MM.1S (cell line): ENCODE results near the gene ULK1.

Experiments used
- DNase-seq: peaks from one replicate; pipeline ENCODE4 v3.0.0-alpha.2; 2015
- H2AFZ ChIP-seq: fragments of 300-600 bp; sonication (generic); 2 replicates; pipeline ENCODE4 v1.6.0; 2016; ENCODE audit warnings: antibody characterized with exemption, low read length
- H3F3A ChIP-seq: fragments of 300-600 bp; sonication (generic); 2 replicates; pipeline ENCODE4 v1.6.1; 2016; ENCODE audit warnings: mild to moderate bottlenecking, antibody characterized with exemption, low read length, moderate library complexity, mixed read lengths; ENCODE audit not compliant: insufficient read depth
- H3K27ac ChIP-seq: fragments of 300-600 bp; sonication (generic); 2 replicates; pipeline ENCODE4 v1.5.1; 2016; ENCODE audit warnings: mild to moderate bottlenecking, low read length
- H3K27me3 ChIP-seq: fragments of 300-600 bp; sonication (generic); replicated peaks from 2 replicates; pipeline ENCODE4 v1.6.0; 2016; ENCODE audit warnings: low read length; ENCODE audit not compliant: insufficient read depth
- H3K36me3 ChIP-seq: fragments of 300-600 bp; sonication (generic); replicated peaks from 2 replicates; pipeline ENCODE4 v1.6.1; 2016; ENCODE audit warnings: mild to moderate bottlenecking, low read length, mixed read lengths; ENCODE audit not compliant: insufficient read depth
- H3K4me1 ChIP-seq: fragments of 300-600 bp; sonication (generic); 2 replicates; pipeline ENCODE4 v1.6.1; 2016; ENCODE audit warnings: low read length, mixed read lengths
- H3K4me2 ChIP-seq: fragments of 300-600 bp; sonication (generic); 2 replicates; pipeline ENCODE4 v1.6.0; 2016; ENCODE audit warnings: low read depth, low read length
- H3K4me3 ChIP-seq: fragments of 300-600 bp; sonication (generic); 2 replicates; pipeline ENCODE4 v1.5.1; 2016; ENCODE audit warnings: low read length, mixed read lengths
- H3K79me2 ChIP-seq: fragments of 300-600 bp; sonication (generic); 2 replicates; pipeline ENCODE4 v1.6.1; 2016; ENCODE audit warnings: mixed run types, low read length, mixed read lengths
- H3K9ac ChIP-seq: fragments of 300-600 bp; sonication (generic); 2 replicates; pipeline ENCODE4 v1.6.1; 2016; ENCODE audit warnings: low read length, mixed read lengths
- H3K9me2 ChIP-seq: fragments of 300-600 bp; sonication (generic); replicated peaks from 2 replicates; pipeline ENCODE4 v1.6.1; 2016; ENCODE audit warnings: mild to moderate bottlenecking, low read length, mixed read lengths; ENCODE audit not compliant: insufficient read depth
- H3K9me3 ChIP-seq: fragments of 300-600 bp; sonication (generic); replicated peaks from 2 replicates; pipeline ENCODE4 v1.6.1; 2016; ENCODE audit warnings: mild to moderate bottlenecking, low read length, mixed read lengths; ENCODE audit not compliant: insufficient read depth
- H4K20me1 ChIP-seq: fragments of 300-600 bp; sonication (generic); 2 replicates; pipeline ENCODE4 v1.6.1; 2016; ENCODE audit warnings: mild to moderate bottlenecking, low read length, moderate library complexity, mixed read lengths; ENCODE audit not compliant: insufficient read depth
- EZH2 ChIP-seq: fragments of 300-600 bp; sonication (generic); optimal IDR thresholded peaks from 2 replicates; pipeline ENCODE3; 2017; ENCODE audit warnings: low read depth, mild to moderate bottlenecking, antibody characterized with exemption, low read length, mixed read lengths
- EZH2phosphoT487 ChIP-seq: fragments of 300-600 bp; sonication (generic); IDR thresholded peaks from 2 replicates; pipeline ENCODE4 v1.6.1; 2018; ENCODE audit warnings: antibody characterized with exemption, low read length
- TF ChIP-seq, protein P1 (sequence below): fragments of 300-600 bp; sonication (generic); IDR thresholded peaks from 2 replicates; pipeline ENCODE4 v1.5.1; 2016; ENCODE audit warnings: antibody characterized with exemption, low read length, mixed read lengths

ULK1 gene

DNA sequence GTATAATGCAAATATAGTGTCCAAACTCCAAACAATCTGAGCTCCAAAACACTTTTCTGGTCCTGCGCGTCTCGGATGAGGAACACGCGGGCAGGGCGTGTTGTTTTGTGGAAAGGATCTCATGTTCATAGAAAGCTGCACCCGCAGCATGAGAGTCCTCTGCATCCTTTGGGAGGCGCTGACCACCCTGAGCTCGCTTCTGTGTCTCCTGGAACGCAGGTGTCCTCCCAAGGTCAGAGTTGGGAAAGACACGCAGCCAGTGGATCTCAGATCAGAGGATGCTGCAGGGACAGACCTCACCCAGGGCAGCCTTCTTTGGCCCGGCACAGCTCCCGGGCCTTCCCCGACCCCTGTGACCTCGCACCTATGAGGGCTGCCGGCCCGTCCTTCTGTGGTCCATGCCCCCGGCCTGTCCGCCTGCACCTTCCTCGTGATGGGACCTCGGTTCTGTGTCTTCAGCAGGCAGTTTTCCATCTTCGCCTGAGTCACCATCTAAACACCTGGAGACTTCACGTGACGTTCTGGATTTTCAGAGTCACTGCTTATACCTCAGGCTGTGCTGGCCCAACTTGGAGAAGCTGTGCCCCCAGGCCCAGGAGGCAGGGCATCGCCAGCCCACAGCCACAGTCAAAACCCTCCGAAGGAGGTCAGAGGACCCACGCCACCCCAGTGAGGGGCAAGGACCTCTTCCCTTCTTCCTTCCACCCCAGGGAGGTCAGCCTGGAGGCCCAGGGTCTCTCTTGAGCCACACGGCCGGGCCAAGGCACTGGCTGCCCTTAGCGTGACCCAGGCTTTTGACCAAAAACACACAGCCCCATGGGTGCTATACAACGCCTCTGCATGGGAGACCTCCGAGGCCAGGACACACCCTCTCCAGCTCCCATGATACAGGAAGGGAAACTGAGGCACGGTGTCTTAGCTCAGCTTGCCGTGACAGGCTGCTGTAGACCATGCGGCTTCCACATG, 40.3 kb upstream of the ULK1 start:
- Histone ChIP-seq H3K4me1 (no peaks in the 10 kb centered on the region), H3K79me2 (no peaks in the 10 kb centered on the region), H2AFZ (no peak overlapping the region), H4K20me1 (no peaks in the 10 kb centered on the region), H3K27ac (no peak overlapping the region), H3K9ac (no peak overlapping the region), H3K4me3 (no peak overlapping the region), H3K27me3 (peaks cover 23% of the 10 kb centered on the region), H3K36me3 (no peaks in the 10 kb centered on the region), H3K9me2 (no peaks in the 10 kb centered on the region), H3K4me2 (no peak overlapping the region), H3K9me3 (no peaks in the 10 kb centered on the region), H3F3A (no peaks in the 10 kb centered on the region)
- no peak for DNase-seq
- no peak for TF ChIP-seq EZH2
- no peak for TF ChIP-seq EZH2phosphoT487
- TF ChIP-seq, protein P1, sequence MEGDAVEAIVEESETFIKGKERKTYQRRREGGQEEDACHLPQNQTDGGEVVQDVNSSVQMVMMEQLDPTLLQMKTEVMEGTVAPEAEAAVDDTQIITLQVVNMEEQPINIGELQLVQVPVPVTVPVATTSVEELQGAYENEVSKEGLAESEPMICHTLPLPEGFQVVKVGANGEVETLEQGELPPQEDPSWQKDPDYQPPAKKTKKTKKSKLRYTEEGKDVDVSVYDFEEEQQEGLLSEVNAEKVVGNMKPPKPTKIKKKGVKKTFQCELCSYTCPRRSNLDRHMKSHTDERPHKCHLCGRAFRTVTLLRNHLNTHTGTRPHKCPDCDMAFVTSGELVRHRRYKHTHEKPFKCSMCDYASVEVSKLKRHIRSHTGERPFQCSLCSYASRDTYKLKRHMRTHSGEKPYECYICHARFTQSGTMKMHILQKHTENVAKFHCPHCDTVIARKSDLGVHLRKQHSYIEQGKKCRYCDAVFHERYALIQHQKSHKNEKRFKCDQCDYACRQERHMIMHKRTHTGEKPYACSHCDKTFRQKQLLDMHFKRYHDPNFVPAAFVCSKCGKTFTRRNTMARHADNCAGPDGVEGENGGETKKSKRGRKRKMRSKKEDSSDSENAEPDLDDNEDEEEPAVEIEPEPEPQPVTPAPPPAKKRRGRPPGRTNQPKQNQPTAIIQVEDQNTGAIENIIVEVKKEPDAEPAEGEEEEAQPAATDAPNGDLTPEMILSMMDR, result no peak

DNA sequence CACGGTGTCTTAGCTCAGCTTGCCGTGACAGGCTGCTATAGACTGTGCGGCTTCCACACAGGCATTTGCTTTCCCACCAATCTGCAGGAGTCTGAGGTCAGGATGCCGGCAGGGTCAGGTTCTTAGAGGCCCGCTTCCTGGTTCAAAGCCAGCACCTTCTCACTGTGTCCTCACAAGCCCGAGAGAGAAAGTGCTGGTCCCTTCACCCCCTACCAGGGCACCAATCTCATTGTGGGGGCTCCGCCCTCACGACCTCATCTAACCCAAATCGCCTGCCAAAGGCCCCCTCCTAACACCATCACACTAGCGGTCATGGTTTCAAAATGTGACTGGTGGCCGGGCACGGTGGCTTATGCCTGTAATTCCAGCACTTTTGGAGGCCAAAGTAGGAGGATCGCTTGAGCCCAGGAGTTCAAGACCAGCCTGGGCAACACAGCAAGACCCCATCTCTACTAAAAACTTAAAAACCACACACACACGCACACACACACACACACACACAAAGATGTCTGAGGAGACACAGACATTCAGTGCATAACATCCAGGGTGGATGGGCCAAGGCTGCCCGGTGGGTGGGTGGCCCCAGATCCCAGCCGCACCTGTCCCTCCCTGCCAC, 39.5 kb upstream of the ULK1 start:
- Histone ChIP-seq H3K27me3 (peaks cover 23% of the 10 kb centered on the region), H3K36me3 (no peaks in the 10 kb centered on the region), H3K4me1 (no peaks in the 10 kb centered on the region)

DNA sequence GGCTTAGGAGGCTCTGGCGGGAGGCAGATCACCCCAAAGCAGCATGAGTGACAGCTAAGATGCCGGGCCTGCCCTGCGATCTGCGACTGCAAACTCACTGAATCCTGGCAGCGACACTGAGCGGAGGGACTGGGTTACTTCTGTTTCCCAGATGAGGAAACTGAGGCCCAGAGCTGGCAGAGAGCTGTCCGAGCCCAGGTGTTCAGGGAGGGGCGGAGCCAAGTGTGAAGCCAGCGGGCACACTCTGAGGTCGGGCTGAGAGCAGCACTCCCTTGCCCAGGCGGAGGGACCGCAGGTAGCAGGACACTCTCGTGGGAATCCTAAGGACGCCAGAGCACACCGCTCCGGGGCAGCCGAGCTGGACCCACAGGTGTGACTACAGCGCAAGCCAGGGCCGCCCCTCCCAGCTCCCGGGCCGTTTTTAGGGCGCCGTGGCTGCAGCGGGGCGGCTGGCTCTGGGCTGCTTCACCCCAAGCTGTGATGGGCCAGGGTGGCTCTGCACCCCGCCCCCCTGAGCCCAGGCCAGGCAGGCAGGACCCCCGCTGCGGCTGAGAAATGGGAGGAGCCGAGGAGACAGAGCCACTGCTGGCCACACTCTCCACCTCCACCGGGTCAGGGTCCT, 38.8 kb upstream of the ULK1 start:
- H3K4me1 ChIP-seq, result no peaks in the 10 kb centered on the region
- TF ChIP-seq EZH2 (no peak), EZH2phosphoT487 (no peak)
- TF ChIP-seq, protein P1, result no peak
- no peak overlapping the region for H3K4me2 ChIP-seq
- H4K20me1 ChIP-seq, result no peaks in the 10 kb centered on the region
- DNase-seq, result no peak
- no peak overlapping the region for H3K27ac ChIP-seq
- no peaks in the 10 kb centered on the region for H3K36me3 ChIP-seq
- no peaks in the 10 kb centered on the region for H3K9me2 ChIP-seq
- H3K27me3 ChIP-seq, result peaks cover 23% of the 10 kb centered on the region
- no peaks in the 10 kb centered on the region for H3F3A ChIP-seq
- no peak overlapping the region for H3K4me3 ChIP-seq
- no peak overlapping the region for H2AFZ ChIP-seq
- no peaks in the 10 kb centered on the region for H3K79me2 ChIP-seq
- H3K9me3 ChIP-seq, result no peaks in the 10 kb centered on the region
- H3K9ac ChIP-seq, result no peak overlapping the region

More for the DNA sequence above, 39.5 kb upstream of the ULK1 start:
- no peak overlapping the region for H3K4me2 ChIP-seq
- H3F3A ChIP-seq, result no peaks in the 10 kb centered on the region
- H3K4me3 ChIP-seq, result no peak overlapping the region
- H3K9me3 ChIP-seq, result no peaks in the 10 kb centered on the region
- no peak overlapping the region for H2AFZ ChIP-seq
- H4K20me1 ChIP-seq, result no peaks in the 10 kb centered on the region
- DNase-seq, result no peak
- H3K9me2 ChIP-seq, result no peaks in the 10 kb centered on the region
- TF ChIP-seq, protein P1, result no peak
- TF ChIP-seq EZH2phosphoT487 (no peak), EZH2 (no peak)
- no peak overlapping the region for H3K27ac ChIP-seq
- no peaks in the 10 kb centered on the region for H3K79me2 ChIP-seq
- H3K9ac ChIP-seq, result no peak overlapping the region
